ENCODE data around the gene CNOT3. TPM values are rescaled to one million over a fixed set of nuclear protein-coding genes. Genes with fewer than 3 reads are reported as not detected.
"Not testable (repeated sequence)": the region's sequence is repeated elsewhere in the genome, so short reads cannot be mapped to it uniquely, and the experiment has no call there.

Gene CNOT3
- 64.6 TPM for polyA plus RNA-seq (2013, experiment 1 of 2)
- polyA plus RNA-seq (2013, experiment 2 of 2): 62.3 TPM

GRCh38 chr19:54137699-54138488, at the start of gene CNOT3:
Gene CNOT3, plus strand, starts transcription at chr19:54137762. Its CDS starts 5,217 bp downstream, at chr19:54142979.
- under 1% methylated on average over 101 of the region's 103 CpGs for whole genome bisulfite sequencing
- peaks cover 37% of the 10 kb centered on the region for H3K36me3 ChIP-seq (ENCODE audit: insufficient read depth, low read length)
- H3K27ac ChIP-seq (ENCODE audit: low read depth, low read length): peak within 1 kb of the TSS; percentile 95
- no peaks in the 10 kb centered on the region for H3K4me1 ChIP-seq (ENCODE audit: insufficient read depth, low read length)
- no peaks in the 10 kb centered on the region for H3K27me3 ChIP-seq (ENCODE audit: insufficient read depth, low read length)
- H3K4me3 ChIP-seq (ENCODE audit: low read length): peak within 1 kb of the TSS; percentile 73
- peaks cover 5% of the 10 kb centered on the region for H3K9me3 ChIP-seq (ENCODE audit: insufficient read depth, low read depth, low read length)
- H3K9ac ChIP-seq (ENCODE audit: low read depth, low read length): peak within 1 kb of the TSS; percentile 92

GRCh38 chr19:54094426-54095000, 43.0 kb upstream of the CNOT3 start:
- no peak overlapping the region for H3K4me3 ChIP-seq (ENCODE audit: low read length)
- 92% methylated on average over 17 of the region's 17 CpGs for WGBS
- H3K4me1 ChIP-seq (ENCODE audit: insufficient read depth, low read length): peaks cover 6% of the 10 kb centered on the region; the same call in 1 of the 2 replicates
- H3K9ac ChIP-seq (ENCODE audit: low read depth, low read length): no peak overlapping the region
- H3K27ac ChIP-seq (ENCODE audit: low read depth, low read length): no peak overlapping the region
- no peaks in the 10 kb centered on the region for H3K9me3 ChIP-seq (ENCODE audit: insufficient read depth, low read depth, low read length)
- H3K36me3 ChIP-seq (ENCODE audit: insufficient read depth, low read length): no peaks in the 10 kb centered on the region
- H3K27me3 ChIP-seq (ENCODE audit: insufficient read depth, low read length): peaks cover 30% of the 10 kb centered on the region

- WGBS: 73% methylated on average over 22 of the region's 22 CpGs
- Histone ChIP-seq H3K27ac (ENCODE audit: low read depth, low read length) (no peak overlapping the region), H3K4me1 (ENCODE audit: insufficient read depth, low read length) (peaks cover 5% of the 10 kb centered on the region; the same call in 1 of the 2 replicates), H3K36me3 (ENCODE audit: insufficient read depth, low read length) (no peaks in the 10 kb centered on the region), H3K27me3 (ENCODE audit: insufficient read depth, low read length) (peaks cover 30% of the 10 kb centered on the region), H3K4me3 (ENCODE audit: low read length) (peak overlapping the region; percentile 55), H3K9ac (ENCODE audit: low read depth, low read length) (peak overlapping the region; percentile 46), H3K9me3 (ENCODE audit: insufficient read depth, low read depth, low read length) (no peaks in the 10 kb centered on the region)
These were observed 42.3 kb upstream of the CNOT3 start for GRCh38 chr19:54095136-54095858.

- under 1% methylated on average over 46 of the region's 46 CpGs for WGBS
These were observed 41.5 kb upstream of the CNOT3 start for GRCh38 chr19:54095859-54096616.

GRCh38 chr19:54096617-54097106, 40.9 kb upstream of the CNOT3 start:
- 16% methylated on average over 14 of the region's 14 CpGs for WGBS
- no peaks in the 10 kb centered on the region for H3K9me3 ChIP-seq (ENCODE audit: insufficient read depth, low read depth, low read length)
- peaks cover 5% of the 10 kb centered on the region; the same call in 1 of the 2 replicates for H3K4me1 ChIP-seq (ENCODE audit: insufficient read depth, low read length)
- peak overlapping the region; percentile 55 for H3K4me3 ChIP-seq (ENCODE audit: low read length)
- H3K9ac ChIP-seq (ENCODE audit: low read depth, low read length): peak overlapping the region; percentile 46; the same call in 1 of the 2 replicates
- H3K36me3 ChIP-seq (ENCODE audit: insufficient read depth, low read length): no peaks in the 10 kb centered on the region
- peaks cover 30% of the 10 kb centered on the region for H3K27me3 ChIP-seq (ENCODE audit: insufficient read depth, low read length)
- H3K27ac ChIP-seq (ENCODE audit: low read depth, low read length): 0 out of 2 replicates have a peak overlapping the region, but pooled peaks have one; percentile 30

More at GRCh38 chr19:54095859-54096616, 41.5 kb upstream of the CNOT3 start:
- H3K9ac ChIP-seq (ENCODE audit: low read depth, low read length): peak overlapping the region; percentile 46
- not testable (repeated sequence) for H3K9me3 ChIP-seq (ENCODE audit: insufficient read depth, low read depth, low read length); H3K4me1 ChIP-seq (ENCODE audit: insufficient read depth, low read length); H3K36me3 ChIP-seq (ENCODE audit: insufficient read depth, low read length); H3K27ac ChIP-seq (ENCODE audit: low read depth, low read length)
- H3K27me3 ChIP-seq (ENCODE audit: insufficient read depth, low read length): peaks cover 30% of the 10 kb centered on the region
- H3K4me3 ChIP-seq (ENCODE audit: low read length): peak overlapping the region; percentile 55

GRCh38 chr19:54099190-54099902, 38.2 kb upstream of the CNOT3 start:
- Histone ChIP-seq H3K4me1 (ENCODE audit: insufficient read depth, low read length) (peaks cover 5% of the 10 kb centered on the region; the same call in 1 of the 2 replicates), H3K4me3 (ENCODE audit: low read length) (no peak overlapping the region), H3K27ac (ENCODE audit: low read depth, low read length) (no peak overlapping the region), H3K9me3 (ENCODE audit: insufficient read depth, low read depth, low read length) (no peaks in the 10 kb centered on the region), H3K27me3 (ENCODE audit: insufficient read depth, low read length) (peaks cover 27% of the 10 kb centered on the region), H3K9ac (ENCODE audit: low read depth, low read length) (no peak overlapping the region), H3K36me3 (ENCODE audit: insufficient read depth, low read length) (peaks cover 1% of the 10 kb centered on the region)
- WGBS: 94% methylated on average over 10 of the region's 12 CpGs

- H3K36me3 ChIP-seq (ENCODE audit: insufficient read depth, low read length); H3K9ac ChIP-seq (ENCODE audit: low read depth, low read length); H3K27ac ChIP-seq (ENCODE audit: low read depth, low read length); H3K9me3 ChIP-seq (ENCODE audit: insufficient read depth, low read depth, low read length); H3K4me1 ChIP-seq (ENCODE audit: insufficient read depth, low read length); H3K4me3 ChIP-seq (ENCODE audit: low read length): not testable (repeated sequence)
- peaks cover 22% of the 10 kb centered on the region for H3K27me3 ChIP-seq (ENCODE audit: insufficient read depth, low read length)
- WGBS: 83% methylated on average over 9 of the region's 9 CpGs
These were observed 37.7 kb upstream of the CNOT3 start for GRCh38 chr19:54099903-54100255.

- peaks cover 15% of the 10 kb centered on the region for H3K27me3 ChIP-seq (ENCODE audit: insufficient read depth, low read length)
- H3K4me1 ChIP-seq (ENCODE audit: insufficient read depth, low read length): peaks cover 5% of the 10 kb centered on the region; the same call in 1 of the 2 replicates
- 84% methylated on average over 4 of the region's 5 CpGs for WGBS
- 0 out of 2 replicates have a peak within 1 kb of the TSS, but pooled peaks have one; percentile 35 for H3K27ac ChIP-seq (ENCODE audit: low read depth, low read length)
- peaks cover 10% of the 10 kb centered on the region for H3K36me3 ChIP-seq (ENCODE audit: insufficient read depth, low read length)
- H3K9ac ChIP-seq (ENCODE audit: low read depth, low read length): no peak within 1 kb of the TSS
- no peak within 1 kb of the TSS for H3K4me3 ChIP-seq (ENCODE audit: low read length)
- no peaks in the 10 kb centered on the region for H3K9me3 ChIP-seq (ENCODE audit: insufficient read depth, low read depth, low read length)
These were observed 37.0 kb upstream of the CNOT3 start, which contains the start of gene OSCAR for GRCh38 chr19:54100561-54100960. Gene OSCAR, minus strand, starts transcription at chr19:54100803. Its CDS starts 11 bp downstream, at chr19:54100792.

- Histone ChIP-seq H3K9me3 (ENCODE audit: insufficient read depth, low read depth, low read length) (no peaks in the 10 kb centered on the region), H3K4me3 (ENCODE audit: low read length) (peak within 1 kb of the TSS; percentile 90), H3K27me3 (ENCODE audit: insufficient read depth, low read length) (no peaks in the 10 kb centered on the region), H3K4me1 (ENCODE audit: insufficient read depth, low read length) (no peaks in the 10 kb centered on the region), H3K9ac (ENCODE audit: low read depth, low read length) (peak within 1 kb of the TSS; percentile 81), H3K36me3 (ENCODE audit: insufficient read depth, low read length) (peaks cover 30% of the 10 kb centered on the region), H3K27ac (ENCODE audit: low read depth, low read length) (peak within 1 kb of the TSS; percentile 49)
- 6% methylated on average over 54 of the region's 54 CpGs for WGBS
These were observed 35.0 kb upstream of the CNOT3 start, which contains the start of gene NDUFA3 for GRCh38 chr19:54102421-54103169. Gene NDUFA3, plus strand, starts transcription at chr19:54102855. Its CDS starts 24 bp downstream, at chr19:54102879.
